ENCODE data around the gene RIMS1. TPM values are rescaled to one million over a fixed set of nuclear protein-coding genes. Genes with fewer than 3 reads are reported as not detected.

RIMS1 gene
- total and polyA plus RNA-seq, 2 donors (not counting 3 experiments of a cell fraction or from before 2014, with no cell fraction given), result 0.15 TPM; not detected in 1

DNA sequence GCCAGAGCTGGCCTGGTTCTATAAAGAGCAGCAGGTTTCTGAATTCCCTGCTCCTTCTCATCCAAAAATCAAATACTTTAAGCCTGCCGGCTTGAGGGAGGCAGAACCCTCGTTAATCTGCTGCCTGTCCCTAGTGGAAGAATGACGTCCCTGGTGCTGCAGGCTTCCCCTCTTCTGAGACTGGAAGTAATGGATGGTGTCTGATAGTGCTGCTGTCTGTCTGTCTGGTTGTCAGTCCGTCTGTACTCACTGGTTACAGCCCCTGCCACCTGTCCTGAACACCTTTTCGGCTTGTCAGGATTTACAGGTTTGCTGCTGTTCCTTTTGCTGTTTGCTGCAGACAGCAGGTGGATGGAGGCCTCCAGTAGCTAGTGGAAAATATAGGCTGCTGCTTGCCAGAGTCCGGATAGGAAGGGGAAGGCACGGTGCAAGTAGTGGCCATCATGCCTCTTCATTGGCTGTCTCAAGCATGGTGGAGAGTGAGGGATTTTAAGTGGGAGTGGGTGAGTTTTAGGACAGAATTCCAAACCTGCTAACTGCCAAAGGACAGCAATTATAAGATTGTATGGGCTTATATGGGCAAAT lies 2.5 kb downstream of the RIMS1 start:
- DNase-seq (ENCODE audit: low read depth, low spot score) (no peak), FAIRE-seq (no peak)
- dilution Hi-C loops (cut with MboI; ENCODE audit: extremely low pct_ligation_motif_present, low sequenced_read_pairs) (no loop called here), intact Hi-C loops (cut with micrococcal nuclease) (no loop called here)
- H3K4me3 ChIP-seq (replicated peaks in 1 of 3; ENCODE audit: insufficient read depth in 1 of 3, low read depth in 1 of 3, low read length in 3 of 3), result no peak overlapping the region
- TF ChIP-seq GATA2 (IDR thresholded peaks at IDR 0.05; ENCODE audit: insufficient read depth, insufficient read length, low read depth, low read length) (no peak), MAX (IDR thresholded peaks at IDR 0.05; ENCODE audit: insufficient read depth, insufficient read length) (no peak), MYC (IDR thresholded peaks at IDR 0.05; ENCODE audit: low read depth, low read length) (no peak), POLR2AphosphoS5 (IDR thresholded peaks at IDR 0.05; ENCODE audit: insufficient read depth, low read depth, low read length) (no peak), FOS (IDR thresholded peaks at IDR 0.05; ENCODE audit: borderline replicate concordance, insufficient read depth, low read length) (no peak), JUN (IDR thresholded peaks at IDR 0.05; ENCODE audit: borderline replicate concordance, insufficient read depth, insufficient read length, low read depth) (no peak), EZH2 (IDR thresholded peaks at IDR 0.05; ENCODE audit: borderline replicate concordance, low read depth, low read length, severe bottlenecking) (no peak), POLR2A (IDR thresholded peaks at IDR 0.05; ENCODE audit: low read depth, low read length) (no peak)
- TF ChIP-seq, protein P1, sequence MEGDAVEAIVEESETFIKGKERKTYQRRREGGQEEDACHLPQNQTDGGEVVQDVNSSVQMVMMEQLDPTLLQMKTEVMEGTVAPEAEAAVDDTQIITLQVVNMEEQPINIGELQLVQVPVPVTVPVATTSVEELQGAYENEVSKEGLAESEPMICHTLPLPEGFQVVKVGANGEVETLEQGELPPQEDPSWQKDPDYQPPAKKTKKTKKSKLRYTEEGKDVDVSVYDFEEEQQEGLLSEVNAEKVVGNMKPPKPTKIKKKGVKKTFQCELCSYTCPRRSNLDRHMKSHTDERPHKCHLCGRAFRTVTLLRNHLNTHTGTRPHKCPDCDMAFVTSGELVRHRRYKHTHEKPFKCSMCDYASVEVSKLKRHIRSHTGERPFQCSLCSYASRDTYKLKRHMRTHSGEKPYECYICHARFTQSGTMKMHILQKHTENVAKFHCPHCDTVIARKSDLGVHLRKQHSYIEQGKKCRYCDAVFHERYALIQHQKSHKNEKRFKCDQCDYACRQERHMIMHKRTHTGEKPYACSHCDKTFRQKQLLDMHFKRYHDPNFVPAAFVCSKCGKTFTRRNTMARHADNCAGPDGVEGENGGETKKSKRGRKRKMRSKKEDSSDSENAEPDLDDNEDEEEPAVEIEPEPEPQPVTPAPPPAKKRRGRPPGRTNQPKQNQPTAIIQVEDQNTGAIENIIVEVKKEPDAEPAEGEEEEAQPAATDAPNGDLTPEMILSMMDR (IDR thresholded peaks at IDR 0.05; ENCODE audit: extremely low read depth in 1 of 2, insufficient read depth in 1 of 2, low read depth in 1 of 2, low read length in 2 of 2), result no peak
- no peak overlapping the region for H3K9ac ChIP-seq (replicated peaks; ENCODE audit: extremely low read depth, insufficient read depth, low read length)
- CTCF ChIA-PET, result no interaction called here
- H3K79me2 ChIP-seq (ENCODE audit: control insufficient read depth, insufficient read depth, low read length), result no peaks in the 10 kb centered on the region
- H3K36me3 ChIP-seq (ENCODE audit: control insufficient read depth in 2 of 2, extremely low read depth in 1 of 2, insufficient read depth in 2 of 2, low read length in 2 of 2), result no peaks in the 10 kb centered on the region
- no peak overlapping the region for H3K27ac ChIP-seq (ENCODE audit: insufficient read depth, low read depth, low read length)
- no peaks in the 10 kb centered on the region for H4K20me1 ChIP-seq (replicated peaks; ENCODE audit: control insufficient read depth, extremely low read depth, insufficient read depth, low read length)
- H2AFZ ChIP-seq (ENCODE audit: low read depth, low read length), result no peak overlapping the region
- H3K4me1 ChIP-seq (ENCODE audit: control insufficient read depth, extremely low read depth, insufficient read depth, low read length), result no peaks in the 10 kb centered on the region
- peaks cover 16 to 25% of the 10 kb centered on the region in 2 experiments for H3K27me3 ChIP-seq (ENCODE audit: control insufficient read depth in 2 of 2, insufficient read depth in 2 of 2, low read length in 2 of 2)
- H3K9me3 ChIP-seq (replicated peaks; ENCODE audit: control insufficient read depth, insufficient read depth, low read length), result no peaks in the 10 kb centered on the region
- no peak overlapping the region for H3K4me2 ChIP-seq (ENCODE audit: insufficient read depth, low read length)
- no TSS peak for BruUV-seq (replicated peaks)
- POLR2A ChIA-PET, result no interaction called here
- no peaks in the 10 kb centered on the region for H3K9me1 ChIP-seq (replicated peaks; ENCODE audit: control insufficient read depth, extremely low read depth, insufficient read depth, low read length)
